ENCODE data around the gene SRPK2. TPM values are rescaled to one million over a fixed set of nuclear protein-coding genes. Genes with fewer than 3 reads are reported as not detected.

The SRPK2 gene
- total and polyA plus RNA-seq, 2 of the 13 experiments (the other 11 are each of a cell fraction or from before 2014, with no cell fraction given), result 10.1 to 22.3 TPM

DNA sequence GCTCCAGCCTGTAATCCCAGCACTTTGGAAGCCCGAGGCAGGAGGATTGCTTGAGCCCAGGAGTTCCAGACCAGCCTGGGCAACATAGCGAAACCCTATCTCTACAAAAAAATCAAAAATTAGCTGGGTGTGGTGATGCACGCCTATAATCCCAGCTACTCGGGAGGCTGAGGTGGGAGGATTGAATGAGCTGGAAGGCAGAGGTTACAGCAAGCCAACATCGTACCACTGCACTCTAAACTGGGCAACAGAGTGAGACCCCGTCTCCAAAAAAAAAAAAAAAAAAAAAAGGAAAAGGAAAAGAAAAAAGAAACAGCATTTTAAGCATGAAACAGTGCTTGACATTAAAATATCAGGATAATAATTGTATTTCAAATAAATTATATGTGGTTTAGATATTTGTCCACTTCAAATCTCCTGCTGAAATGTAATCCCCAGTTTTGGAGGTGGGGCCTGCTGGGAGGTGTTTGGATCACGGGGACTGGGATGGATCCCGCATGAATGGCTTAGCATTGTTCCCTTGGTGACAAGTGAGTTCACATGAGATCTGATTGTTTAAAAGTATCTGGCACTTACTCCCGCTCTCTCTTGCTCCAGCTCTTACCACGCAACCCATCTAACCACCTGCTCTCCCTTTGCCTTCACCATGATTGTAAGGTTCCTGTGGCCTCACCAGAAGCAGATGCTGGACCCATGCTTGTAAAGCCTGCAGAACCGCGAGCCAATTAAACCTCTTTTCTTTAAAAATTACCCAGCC lies 103.4 kb downstream of the SRPK2 start (continued):
- TF ChIP-seq, protein P1, sequence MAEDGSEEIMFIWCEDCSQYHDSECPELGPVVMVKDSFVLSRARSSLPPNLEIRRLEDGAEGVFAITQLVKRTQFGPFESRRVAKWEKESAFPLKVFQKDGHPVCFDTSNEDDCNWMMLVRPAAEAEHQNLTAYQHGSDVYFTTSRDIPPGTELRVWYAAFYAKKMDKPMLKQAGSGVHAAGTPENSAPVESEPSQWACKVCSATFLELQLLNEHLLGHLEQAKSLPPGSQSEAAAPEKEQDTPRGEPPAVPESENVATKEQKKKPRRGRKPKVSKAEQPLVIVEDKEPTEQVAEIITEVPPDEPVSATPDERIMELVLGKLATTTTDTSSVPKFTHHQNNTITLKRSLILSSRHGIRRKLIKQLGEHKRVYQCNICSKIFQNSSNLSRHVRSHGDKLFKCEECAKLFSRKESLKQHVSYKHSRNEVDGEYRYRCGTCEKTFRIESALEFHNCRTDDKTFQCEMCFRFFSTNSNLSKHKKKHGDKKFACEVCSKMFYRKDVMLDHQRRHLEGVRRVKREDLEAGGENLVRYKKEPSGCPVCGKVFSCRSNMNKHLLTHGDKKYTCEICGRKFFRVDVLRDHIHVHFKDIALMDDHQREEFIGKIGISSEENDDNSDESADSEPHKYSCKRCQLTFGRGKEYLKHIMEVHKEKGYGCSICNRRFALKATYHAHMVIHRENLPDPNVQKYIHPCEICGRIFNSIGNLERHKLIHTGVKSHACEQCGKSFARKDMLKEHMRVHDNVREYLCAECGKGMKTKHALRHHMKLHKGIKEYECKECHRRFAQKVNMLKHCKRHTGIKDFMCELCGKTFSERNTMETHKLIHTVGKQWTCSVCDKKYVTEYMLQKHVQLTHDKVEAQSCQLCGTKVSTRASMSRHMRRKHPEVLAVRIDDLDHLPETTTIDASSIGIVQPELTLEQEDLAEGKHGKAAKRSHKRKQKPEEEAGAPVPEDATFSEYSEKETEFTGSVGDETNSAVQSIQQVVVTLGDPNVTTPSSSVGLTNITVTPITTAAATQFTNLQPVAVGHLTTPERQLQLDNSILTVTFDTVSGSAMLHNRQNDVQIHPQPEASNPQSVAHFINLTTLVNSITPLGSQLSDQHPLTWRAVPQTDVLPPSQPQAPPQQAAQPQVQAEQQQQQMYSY (CRISPR knock-in tag; IDR thresholded peaks at IDR 0.05), result no peak
- TF ChIP-seq HMG20A (CRISPR knock-in tag; IDR thresholded peaks at IDR 0.05; ENCODE audit: borderline replicate concordance), result no peak
- no peak for TF ChIP-seq GTF3A (CRISPR knock-in tag; conservative IDR thresholded peaks at IDR 0.05)
- TF ChIP-seq ZFY (CRISPR knock-in tag; IDR thresholded peaks at IDR 0.05), result no peak
- TF ChIP-seq EED (CRISPR knock-in tag; IDR thresholded peaks at IDR 0.05), result no peak
- no peak for TF ChIP-seq TRIM24 (CRISPR knock-in tag; IDR thresholded peaks at IDR 0.05)
- no peak for TF ChIP-seq ZFP1 (CRISPR knock-in tag; IDR thresholded peaks at IDR 0.05)
- no peak for TF ChIP-seq ZNF7 (CRISPR knock-in tag; IDR thresholded peaks at IDR 0.05)
- TF ChIP-seq, protein P2, sequence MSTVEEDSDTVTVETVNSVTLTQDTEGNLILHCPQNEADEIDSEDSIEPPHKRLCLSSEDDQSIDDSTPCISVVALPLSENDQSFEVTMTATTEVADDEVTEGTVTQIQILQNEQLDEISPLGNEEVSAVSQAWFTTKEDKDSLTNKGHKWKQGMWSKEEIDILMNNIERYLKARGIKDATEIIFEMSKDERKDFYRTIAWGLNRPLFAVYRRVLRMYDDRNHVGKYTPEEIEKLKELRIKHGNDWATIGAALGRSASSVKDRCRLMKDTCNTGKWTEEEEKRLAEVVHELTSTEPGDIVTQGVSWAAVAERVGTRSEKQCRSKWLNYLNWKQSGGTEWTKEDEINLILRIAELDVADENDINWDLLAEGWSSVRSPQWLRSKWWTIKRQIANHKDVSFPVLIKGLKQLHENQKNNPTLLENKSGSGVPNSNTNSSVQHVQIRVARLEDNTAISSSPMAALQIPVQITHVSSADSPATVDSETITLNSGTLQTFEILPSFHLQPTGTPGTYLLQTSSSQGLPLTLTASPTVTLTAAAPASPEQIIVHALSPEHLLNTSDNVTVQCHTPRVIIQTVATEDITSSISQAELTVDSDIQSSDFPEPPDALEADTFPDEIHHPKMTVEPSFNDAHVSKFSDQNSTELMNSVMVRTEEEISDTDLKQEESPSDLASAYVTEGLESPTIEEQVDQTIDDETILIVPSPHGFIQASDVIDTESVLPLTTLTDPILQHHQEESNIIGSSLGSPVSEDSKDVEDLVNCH (CRISPR knock-in tag; IDR thresholded peaks at IDR 0.05), result no peak

All from HepG2 (cell line).